ENCODE measurements around the gene CYP4F3.

DNA sequence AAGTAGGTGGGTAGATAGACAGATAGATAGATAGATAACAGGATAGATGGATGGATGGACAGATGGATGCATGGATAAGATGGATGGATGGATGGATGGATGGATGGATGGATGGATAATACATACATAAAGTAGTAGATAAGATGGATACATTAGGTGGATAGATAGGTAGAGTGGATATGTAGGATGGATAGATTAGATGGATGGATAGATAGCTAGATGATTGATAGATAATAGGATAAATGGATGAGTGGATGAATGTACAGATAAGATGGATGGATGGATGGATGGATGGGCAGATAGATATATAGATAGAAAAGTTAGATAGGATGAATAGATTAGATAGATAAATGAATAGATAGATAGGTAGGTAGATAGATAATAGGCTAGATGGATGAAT lies 2.1 kb downstream of the CYP4F3 start:
- TF ChIP-seq EZH2 (IDR thresholded peaks at IDR 0.05; ENCODE audit: borderline replicate concordance, low read length): no peak
- TF ChIP-seq, protein P1, sequence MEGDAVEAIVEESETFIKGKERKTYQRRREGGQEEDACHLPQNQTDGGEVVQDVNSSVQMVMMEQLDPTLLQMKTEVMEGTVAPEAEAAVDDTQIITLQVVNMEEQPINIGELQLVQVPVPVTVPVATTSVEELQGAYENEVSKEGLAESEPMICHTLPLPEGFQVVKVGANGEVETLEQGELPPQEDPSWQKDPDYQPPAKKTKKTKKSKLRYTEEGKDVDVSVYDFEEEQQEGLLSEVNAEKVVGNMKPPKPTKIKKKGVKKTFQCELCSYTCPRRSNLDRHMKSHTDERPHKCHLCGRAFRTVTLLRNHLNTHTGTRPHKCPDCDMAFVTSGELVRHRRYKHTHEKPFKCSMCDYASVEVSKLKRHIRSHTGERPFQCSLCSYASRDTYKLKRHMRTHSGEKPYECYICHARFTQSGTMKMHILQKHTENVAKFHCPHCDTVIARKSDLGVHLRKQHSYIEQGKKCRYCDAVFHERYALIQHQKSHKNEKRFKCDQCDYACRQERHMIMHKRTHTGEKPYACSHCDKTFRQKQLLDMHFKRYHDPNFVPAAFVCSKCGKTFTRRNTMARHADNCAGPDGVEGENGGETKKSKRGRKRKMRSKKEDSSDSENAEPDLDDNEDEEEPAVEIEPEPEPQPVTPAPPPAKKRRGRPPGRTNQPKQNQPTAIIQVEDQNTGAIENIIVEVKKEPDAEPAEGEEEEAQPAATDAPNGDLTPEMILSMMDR (IDR thresholded peaks at IDR 0.05; ENCODE audit: low read length): no peak
